DOHH2 (cell line): ENCODE measurements around the gene ZKSCAN3.
"Not testable (repeated sequence)": the region's sequence is repeated elsewhere in the genome, so short reads cannot be mapped to it uniquely, and the experiment has no call there.

Experiments used
- H3F3A ChIP-seq: fragments of 200-600 bp; sonication (generic), shearing (Covaris generic); 2 replicates; pipeline ENCODE4 v1.6.0; 2016; ENCODE audit warnings: antibody characterized with exemption, mild to moderate bottlenecking; ENCODE audit not compliant: control insufficient read depth, insufficient read depth
- H3K27ac ChIP-seq: fragments of 200-600 bp; sonication (generic); 2 replicates; pipeline ENCODE4 v1.5.1; 2014; ENCODE audit warnings: low read depth, mild to moderate bottlenecking, low read length, moderate library complexity
- H3K27me3 ChIP-seq: fragments of 200-600 bp; sonication (generic); 2 replicates; pipeline ENCODE4 v1.6.1; 2014; ENCODE audit warnings: mild to moderate bottlenecking, low read length, mixed read lengths; ENCODE audit not compliant: control insufficient read depth
- H3K36me3 ChIP-seq: fragments of 200-600 bp; sonication (generic); 2 replicates; pipeline ENCODE4 v1.6.1; 2014; ENCODE audit warnings: mild to moderate bottlenecking, low read length, moderate library complexity, mixed read lengths; ENCODE audit not compliant: control insufficient read depth
- H3K4me1 ChIP-seq: fragments of 200-600 bp; sonication (generic); 2 replicates; pipeline ENCODE4 v1.6.1; 2014; ENCODE audit warnings: mild to moderate bottlenecking, low read length, mixed read lengths; ENCODE audit not compliant: control insufficient read depth
- H3K4me2 ChIP-seq: fragments of 200-600 bp; sonication (generic); 2 replicates; pipeline ENCODE4 v1.6.0; 2014; ENCODE audit warnings: mild to moderate bottlenecking, low read length, moderate library complexity
- H3K4me3 ChIP-seq: fragments of 200-600 bp; sonication (generic); 2 replicates; pipeline ENCODE4 v1.5.1; 2014; ENCODE audit warnings: mild to moderate bottlenecking, low read length, mixed read lengths
- H3K79me2 ChIP-seq: fragments of 200-600 bp; sonication (generic); 2 replicates; pipeline ENCODE4 v1.6.1; 2014; ENCODE audit warnings: mild to moderate bottlenecking, low read length, mixed read lengths; ENCODE audit not compliant: control insufficient read depth
- H3K9me2 ChIP-seq: fragments of 200-600 bp; sonication (generic); replicated peaks from 2 replicates; pipeline ENCODE4 v1.6.1; 2014; ENCODE audit warnings: mild to moderate bottlenecking, low read length, mixed read lengths; ENCODE audit not compliant: control insufficient read depth
- H3K9me3 ChIP-seq: fragments of 200-600 bp; sonication (generic); 2 replicates; pipeline ENCODE4 v1.6.1; 2014; ENCODE audit warnings: antibody characterized with exemption, low read length, mixed read lengths; ENCODE audit not compliant: control insufficient read depth, insufficient read depth
- H4K20me1 ChIP-seq: fragments of 200-600 bp; sonication (generic); 2 replicates; pipeline ENCODE4 v1.6.0; 2014; ENCODE audit warnings: low read depth, mild to moderate bottlenecking, antibody characterized with exemption, low read length, moderate library complexity; ENCODE audit not compliant: control insufficient read depth, insufficient read depth
- CTCF ChIP-seq: fragments of 200-600 bp; sonication (generic); IDR thresholded peaks from one replicate; pipeline ENCODE4 v1.5.1; 2014; ENCODE audit warnings: antibody characterized with exemption, mild to moderate bottlenecking, low read depth, low read length; ENCODE audit not compliant: poor library complexity, severe bottlenecking
- EZH2phosphoT487 ChIP-seq: fragments of 200-600 bp; sonication (generic); IDR thresholded peaks from 2 replicates; pipeline ENCODE4 v1.6.1; 2017; ENCODE audit warnings: borderline replicate concordance, mild to moderate bottlenecking, antibody characterized with exemption, low read length, moderate library complexity, mixed read lengths

ZKSCAN3 gene

GRCh38 chr6:28349892-28350737 is at the start of gene ZKSCAN3:
TSS of gene ZKSCAN3 (plus strand) at chr6:28349947. CDS start at chr6:28359587, 9,640 bp downstream.
- no peaks in the 10 kb centered on the region for H3K27me3 ChIP-seq
- no peaks in the 10 kb centered on the region for H3F3A ChIP-seq
- peak within 1 kb of the TSS; percentile 51 for H3K27ac ChIP-seq
- no peaks in the 10 kb centered on the region for H4K20me1 ChIP-seq
- peaks cover 8% of the 10 kb centered on the region; the same call in 1 of the 2 replicates for H3K9me3 ChIP-seq
- peaks cover 41% of the 10 kb centered on the region for H3K79me2 ChIP-seq
- TF ChIP-seq CTCF: no peak
- no peak for TF ChIP-seq EZH2phosphoT487
- peak within 1 kb of the TSS; percentile 82 for H3K4me3 ChIP-seq
- peak within 1 kb of the TSS; percentile 68 for H3K4me2 ChIP-seq
- peaks cover 18% of the 10 kb centered on the region for H3K4me1 ChIP-seq
- no peaks in the 10 kb centered on the region for H3K9me2 ChIP-seq
- H3K36me3 ChIP-seq: peaks cover 8% of the 10 kb centered on the region

GRCh38 chr6:28303570-28303969 is 46.2 kb upstream of the ZKSCAN3 start:
- no peak overlapping the region for H3K4me2 ChIP-seq
- no peak for TF ChIP-seq CTCF
- no peak for TF ChIP-seq EZH2phosphoT487
- H3K36me3 ChIP-seq: peaks cover 4% of the 10 kb centered on the region; the same call in 1 of the 2 replicates

GRCh38 chr6:28306363-28306762 is 43.4 kb upstream of the ZKSCAN3 start:
- H3K79me2 ChIP-seq, H3K9me2 ChIP-seq, H4K20me1 ChIP-seq, H3K4me3 ChIP-seq, H3K4me1 ChIP-seq, H3K27ac ChIP-seq, H3K36me3 ChIP-seq, H3K27me3 ChIP-seq, H3K9me3 ChIP-seq, H3F3A ChIP-seq, H3K4me2 ChIP-seq: not testable (repeated sequence)

More at GRCh38 chr6:28303570-28303969, 46.2 kb upstream of the ZKSCAN3 start:
- H3F3A ChIP-seq: no peaks in the 10 kb centered on the region
- H4K20me1 ChIP-seq: no peaks in the 10 kb centered on the region
- no peaks in the 10 kb centered on the region for H3K27me3 ChIP-seq
- H3K27ac ChIP-seq: no peak overlapping the region
- no peaks in the 10 kb centered on the region for H3K4me1 ChIP-seq
- no peaks in the 10 kb centered on the region for H3K79me2 ChIP-seq
- no peaks in the 10 kb centered on the region for H3K9me2 ChIP-seq
- H3K4me3 ChIP-seq: no peak overlapping the region
- H3K9me3 ChIP-seq: no peaks in the 10 kb centered on the region

GRCh38 chr6:28311139-28311823 is 38.5 kb upstream of the ZKSCAN3 start:
- Histone ChIP-seq H3K9me3 (no peaks in the 10 kb centered on the region; the same call in 1 of the 2 replicates), H4K20me1 (no peaks in the 10 kb centered on the region), H3K79me2 (no peaks in the 10 kb centered on the region), H3K4me2 (no peak overlapping the region), H3K4me1 (0 out of 2 replicates have a peak, but pooled peaks cover 5% of the 10 kb centered on the region), H3K27me3 (no peaks in the 10 kb centered on the region), H3K4me3 (no peak overlapping the region), H3K27ac (no peak overlapping the region), H3K9me2 (no peaks in the 10 kb centered on the region), H3K36me3 (no peaks in the 10 kb centered on the region), H3F3A (no peaks in the 10 kb centered on the region)
- no peak for TF ChIP-seq EZH2phosphoT487
